Ishikawa (cell line): ENCODE data around the gene TMEM254.

Experiments
- CEBPB ChIP-seq: IDR thresholded peaks from 2 replicates; pipeline ENCODE4 v1.6.1; 2012
- CREB1 ChIP-seq: IDR thresholded peaks from 2 replicates; pipeline ENCODE4 v1.6.1; 2012; ENCODE audit warnings: low read depth
- EGR1 ChIP-seq: IDR thresholded peaks from 2 replicates; pipeline ENCODE4 v1.6.1; 2012
- EP300 ChIP-seq: IDR thresholded peaks from 2 replicates; pipeline ENCODE4 v1.6.1; 2012; ENCODE audit warnings: borderline replicate concordance
- FOXM1 ChIP-seq: IDR thresholded peaks from 2 replicates; pipeline ENCODE4 v1.6.1; 2012; ENCODE audit warnings: low read depth, borderline replicate concordance
- MAX ChIP-seq: IDR thresholded peaks from 2 replicates; pipeline ENCODE4 v1.6.1; 2012
- RAD21 ChIP-seq: IDR thresholded peaks from 2 replicates; pipeline ENCODE4 v1.6.1; 2012; ENCODE audit warnings: low read depth
- REST ChIP-seq: IDR thresholded peaks from 2 replicates; pipeline ENCODE4 v1.6.1; 2012; ENCODE audit warnings: low read depth, mild to moderate bottlenecking
- TAF1 ChIP-seq: IDR thresholded peaks from 2 replicates; pipeline ENCODE4 v1.6.1; 2012; ENCODE audit warnings: low read depth, mild to moderate bottlenecking
- YY1 ChIP-seq: IDR thresholded peaks from 2 replicates; pipeline ENCODE4 v1.6.1; 2012; ENCODE audit warnings: low read depth

GRCh38 chr10:80090121-80090520, 11.7 kb downstream of the TMEM254 start:
- TF ChIP-seq YY1: no peak
- TF ChIP-seq CEBPB: no peak
- TF ChIP-seq MAX: no peak
- no peak for TF ChIP-seq REST
- no peak for TF ChIP-seq FOXM1
- no peak for TF ChIP-seq CREB1
- TF ChIP-seq EP300: no peak
- TF ChIP-seq EGR1: no peak
- TF ChIP-seq TAF1: no peak
- no peak for TF ChIP-seq RAD21
